ENCODE measurements around the gene DNAJB8. TPM values are rescaled to one million over a fixed set of nuclear protein-coding genes. Genes with fewer than 3 reads are reported as not detected.

Gene DNAJB8
- total RNA-seq, 4 donors from 2014 or later, result not detected

GRCh38 chr3:128418900-128419299 lies 47.8 kb downstream of the DNAJB8 start:
- H3K27ac ChIP-seq, result no peak overlapping the region
- no peak for DNase-seq (ENCODE audit: low spot score in 2 of 2)
- H3K4me1 ChIP-seq, result no peaks in the 10 kb centered on the region
- WGBS, 2 donors, result 81 to 85% methylated on average over 2 of the region's 2 CpGs
- H3K4me3 ChIP-seq, result no peak overlapping the region
- H3K9me3 ChIP-seq, result peaks cover 0 to 15% (median 0%) of the 10 kb centered on the region in 4 donors
- TF ChIP-seq EP300 (IDR thresholded peaks at IDR 0.05), result no peak
- TF ChIP-seq POLR2A (IDR thresholded peaks at IDR 0.05), result no peak
- TF ChIP-seq, protein P1, sequence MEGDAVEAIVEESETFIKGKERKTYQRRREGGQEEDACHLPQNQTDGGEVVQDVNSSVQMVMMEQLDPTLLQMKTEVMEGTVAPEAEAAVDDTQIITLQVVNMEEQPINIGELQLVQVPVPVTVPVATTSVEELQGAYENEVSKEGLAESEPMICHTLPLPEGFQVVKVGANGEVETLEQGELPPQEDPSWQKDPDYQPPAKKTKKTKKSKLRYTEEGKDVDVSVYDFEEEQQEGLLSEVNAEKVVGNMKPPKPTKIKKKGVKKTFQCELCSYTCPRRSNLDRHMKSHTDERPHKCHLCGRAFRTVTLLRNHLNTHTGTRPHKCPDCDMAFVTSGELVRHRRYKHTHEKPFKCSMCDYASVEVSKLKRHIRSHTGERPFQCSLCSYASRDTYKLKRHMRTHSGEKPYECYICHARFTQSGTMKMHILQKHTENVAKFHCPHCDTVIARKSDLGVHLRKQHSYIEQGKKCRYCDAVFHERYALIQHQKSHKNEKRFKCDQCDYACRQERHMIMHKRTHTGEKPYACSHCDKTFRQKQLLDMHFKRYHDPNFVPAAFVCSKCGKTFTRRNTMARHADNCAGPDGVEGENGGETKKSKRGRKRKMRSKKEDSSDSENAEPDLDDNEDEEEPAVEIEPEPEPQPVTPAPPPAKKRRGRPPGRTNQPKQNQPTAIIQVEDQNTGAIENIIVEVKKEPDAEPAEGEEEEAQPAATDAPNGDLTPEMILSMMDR (IDR thresholded peaks at IDR 0.05), result no peak
- H3K36me3 ChIP-seq, result peaks cover 0 to 17% (median 0%) of the 10 kb centered on the region in 3 donors
- no peaks in the 10 kb centered on the region for H3K27me3 ChIP-seq

DNA sequence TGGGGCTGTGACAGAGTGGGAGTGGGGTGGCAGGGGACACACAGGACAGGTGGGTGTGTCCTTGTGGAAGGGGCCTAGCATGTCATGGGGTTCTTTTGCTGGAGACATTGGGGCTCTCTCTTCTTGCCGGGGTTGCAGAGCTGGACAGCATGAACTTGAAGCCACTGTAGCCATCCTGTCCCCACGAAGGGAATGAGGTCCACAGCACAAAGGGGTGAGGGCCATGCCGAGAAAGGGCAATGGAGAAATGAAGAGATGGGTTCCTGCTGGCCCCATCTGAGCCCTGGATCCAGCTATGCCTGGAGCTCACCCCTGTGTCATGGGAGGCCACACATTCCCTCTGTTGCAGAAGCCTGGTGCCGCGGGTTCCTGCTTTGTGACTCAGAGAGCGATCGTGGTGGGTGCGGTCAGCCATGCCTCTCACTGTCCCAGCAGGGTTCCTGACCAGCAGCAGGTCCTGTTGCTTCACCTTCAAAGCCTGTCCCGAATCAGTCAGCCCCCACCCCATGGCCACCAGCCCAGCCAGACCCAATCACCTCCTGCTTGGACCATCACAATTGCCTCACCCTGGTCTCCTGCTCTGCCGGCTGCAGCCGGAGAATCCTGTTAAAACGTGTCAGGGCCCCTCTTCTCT lies 50.0 kb downstream of the DNAJB8 start:
- H3K9me3 ChIP-seq, result peaks cover 0 to 15% (median 0%) of the 10 kb centered on the region in 4 donors
- H3K4me3 ChIP-seq, result no peak overlapping the region
- no peak overlapping the region for H3K27ac ChIP-seq
- 63 to 75% methylated on average over 12 of the region's 12 CpGs for WGBS, 2 donors
- no peaks in the 10 kb centered on the region for H3K27me3 ChIP-seq
- TF ChIP-seq, protein P1 (IDR thresholded peaks at IDR 0.05), result no peak
- TF ChIP-seq POLR2A (IDR thresholded peaks at IDR 0.05) (no peak), EP300 (IDR thresholded peaks at IDR 0.05) (no peak)
- H3K36me3 ChIP-seq, result peaks cover 0 to 17% (median 0%) of the 10 kb centered on the region in 3 donors
- DNase-seq (ENCODE audit: low spot score in 2 of 2), result no peak
- H3K4me1 ChIP-seq, result no peaks in the 10 kb centered on the region

DNA sequence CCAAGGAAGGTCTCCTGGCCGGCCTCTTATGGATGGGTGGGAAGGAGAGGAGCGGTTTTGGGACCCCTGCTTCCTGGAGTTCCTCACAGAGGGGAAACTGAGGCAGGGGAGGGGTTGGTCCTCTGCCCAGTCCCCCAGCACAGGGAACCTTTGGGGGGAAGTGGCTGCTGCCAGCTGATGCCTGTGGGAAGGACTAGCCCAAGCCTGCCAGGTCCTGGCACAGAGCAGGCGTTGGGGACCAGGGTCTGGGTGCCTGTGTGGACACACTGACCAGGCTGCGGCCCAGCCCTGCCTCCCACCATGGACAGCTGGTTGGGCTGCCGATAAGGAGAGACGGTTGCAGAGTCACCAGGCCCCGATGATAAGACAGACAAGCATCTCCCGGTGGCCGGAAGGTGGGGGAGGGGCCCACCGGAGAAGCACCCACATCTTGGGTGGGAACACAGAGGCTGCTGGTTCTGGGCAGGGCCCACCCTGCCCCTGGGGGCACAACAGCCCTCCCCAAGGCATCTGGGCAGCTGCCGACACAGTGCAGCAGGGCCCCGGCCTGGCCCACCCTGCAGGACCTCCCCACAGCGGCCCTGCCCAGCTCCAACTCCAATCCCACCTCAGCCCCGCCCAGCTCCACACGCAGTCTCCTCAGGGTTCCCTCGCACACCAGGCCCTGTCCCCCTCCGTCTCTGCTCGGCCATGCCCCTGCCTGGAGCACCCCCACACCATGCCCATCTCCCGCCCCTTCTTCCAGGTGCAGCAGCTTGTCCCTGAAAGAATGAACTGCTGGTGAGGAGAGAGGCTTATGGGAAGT lies 50.7 kb downstream of the DNAJB8 start:
- Histone ChIP-seq H3K27me3 (no peaks in the 10 kb centered on the region), H3K27ac (no peak overlapping the region), H3K4me3 (no peak overlapping the region), H3K4me1 (no peaks in the 10 kb centered on the region), H3K9me3 (peaks cover 0 to 15% (median 0%) of the 10 kb centered on the region in 4 donors), H3K36me3 (peaks cover 0 to 17% (median 0%) of the 10 kb centered on the region in 3 donors)
- TF ChIP-seq EP300 (IDR thresholded peaks at IDR 0.05) (no peak), POLR2A (IDR thresholded peaks at IDR 0.05) (no peak)
- TF ChIP-seq, protein P1 (IDR thresholded peaks at IDR 0.05), result no peak
- 79 to 84% methylated on average over 11 to 16 of the region's 19 CpGs for WGBS, 2 donors
- no peak for DNase-seq (ENCODE audit: low spot score in 2 of 2)

DNA sequence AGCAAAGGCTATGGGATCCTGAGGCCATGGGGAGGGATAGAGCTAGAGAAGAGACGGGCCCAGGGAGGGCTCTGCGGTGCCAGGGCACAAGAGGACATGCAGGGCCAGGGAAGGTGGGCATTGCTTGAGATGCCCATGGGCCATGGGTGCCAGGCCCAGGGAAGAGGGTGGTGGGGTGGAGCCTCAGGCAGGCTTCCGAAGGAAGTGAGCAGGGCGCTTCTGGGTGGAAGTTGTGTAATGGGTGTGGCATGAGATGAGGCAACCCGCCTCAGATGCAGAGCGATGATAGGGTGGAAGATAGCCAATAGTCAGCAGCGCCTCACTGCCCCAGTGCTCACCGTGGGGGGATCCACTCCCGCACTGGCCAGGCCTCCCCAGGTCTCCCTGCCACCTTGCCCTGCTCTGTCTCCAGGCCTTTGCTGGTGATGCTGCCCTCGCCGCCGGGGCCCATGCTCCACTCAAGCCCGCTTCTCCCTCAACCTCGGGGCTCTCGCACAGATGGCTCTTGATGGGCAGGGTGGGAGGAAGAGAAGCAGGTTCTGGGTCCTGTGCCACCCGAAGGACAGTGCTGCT lies 51.4 kb downstream of the DNAJB8 start:
- Histone ChIP-seq H3K4me3 (no peak overlapping the region), H3K4me1 (no peaks in the 10 kb centered on the region), H3K36me3 (peaks cover 0 to 18% (median 0%) of the 10 kb centered on the region in 3 donors), H3K27me3 (no peaks in the 10 kb centered on the region), H3K9me3 (peaks cover 0 to 15% (median 0%) of the 10 kb centered on the region in 4 donors), H3K27ac (no peak overlapping the region)
- no peak for DNase-seq (ENCODE audit: low spot score in 2 of 2)
- WGBS, 2 donors, result 91 to 93% methylated on average over 16 of the region's 16 CpGs
- no peak for TF ChIP-seq EP300 (IDR thresholded peaks at IDR 0.05)
- TF ChIP-seq, protein P1 (IDR thresholded peaks at IDR 0.05), result no peak
- no peak for TF ChIP-seq POLR2A (IDR thresholded peaks at IDR 0.05)
